ENCODE results near the gene ARHGEF25. TPM values are rescaled to one million over a fixed set of nuclear protein-coding genes. Genes with fewer than 3 reads are reported as not detected.

The ARHGEF25 gene
- total and polyA plus RNA-seq, 2 of the 4 experiments (the other 2 are of a cell fraction): 6.3 to 17.9 TPM

DNA sequence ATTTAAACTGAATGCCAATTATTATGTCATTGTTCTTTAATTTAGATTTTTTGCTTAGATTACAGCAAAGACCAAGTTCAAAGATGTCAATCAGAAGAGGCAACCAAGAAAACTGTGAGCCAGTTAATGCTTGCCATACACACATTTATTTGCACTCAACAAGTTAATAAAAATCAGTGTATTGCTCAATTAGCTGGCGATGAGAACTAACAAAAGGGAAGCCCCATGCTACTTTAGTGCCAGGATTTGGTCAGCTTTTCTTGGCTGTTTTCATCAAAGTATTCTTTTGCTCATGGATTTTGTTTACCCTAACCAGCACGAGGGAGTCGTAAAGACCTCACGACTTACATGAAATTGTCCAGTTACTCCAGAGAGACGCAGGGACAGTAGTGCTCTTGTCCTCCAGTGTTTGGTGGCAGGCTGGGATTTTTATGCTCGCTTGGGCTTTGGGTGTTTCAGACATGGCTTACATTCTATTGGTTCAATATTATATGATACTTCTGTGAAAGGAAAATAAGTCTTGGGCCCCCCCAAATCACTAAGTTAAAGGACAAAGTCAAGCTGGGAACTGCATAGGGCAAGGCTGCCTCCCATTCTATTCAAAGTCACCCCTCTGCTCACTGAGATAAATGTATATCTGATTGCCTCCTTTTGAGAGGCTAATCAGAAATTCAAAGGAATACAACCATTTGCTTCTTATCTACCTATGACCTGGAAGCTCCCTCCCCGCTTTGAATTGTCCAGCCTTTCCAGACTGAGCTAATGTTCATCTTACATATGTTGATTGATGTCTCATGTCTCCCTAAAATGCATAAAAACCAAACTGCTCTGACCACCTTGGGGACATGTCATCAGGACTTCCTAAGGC lies 29.2 kb downstream of the ARHGEF25 start:
- dilution Hi-C loops (cut with HindIII; ENCODE audit: low sequenced_read_pairs, unreplicated experiment) (no loop called here), intact Hi-C loops (cut with micrococcal nuclease) (no loop called here), in situ Hi-C loops (cut with MboI; ENCODE audit: low sequenced_read_pairs) (no loop called here)
- Histone ChIP-seq H3K9me1 (ENCODE audit: insufficient read depth, low read length) (no peaks in the 10 kb centered on the region), H2AFZ (replicated peaks; ENCODE audit: low read length, poor library complexity) (no peak overlapping the region), H3K14ac (replicated peaks; ENCODE audit: low read depth, low read length) (no peak overlapping the region), H2BK20ac (ENCODE audit: low read depth, low read length) (no peak overlapping the region), H3K79me1 (ENCODE audit: low read depth in 1 of 2, low read length in 2 of 2) (no peaks in the 10 kb centered on the region), H4K91ac (ENCODE audit: insufficient read depth, low read depth, low read length) (no peak overlapping the region), H3K27ac (ENCODE audit: insufficient read depth, low read length) (no peak overlapping the region), H3K4ac (ENCODE audit: low read depth, low read length) (no peak overlapping the region), H2BK5ac (ENCODE audit: low read depth, low read length, poor library complexity, severe bottlenecking) (no peak overlapping the region), H3K18ac (ENCODE audit: low read depth, low read length) (no peak overlapping the region), H3K23ac (ENCODE audit: low read depth, low read length) (no peak overlapping the region), H2AK5ac (ENCODE audit: low read depth, low read length) (no peak overlapping the region), H4K5ac (ENCODE audit: low read depth, low read length) (no peak overlapping the region), H3K56ac (ENCODE audit: extremely low read depth, insufficient read depth, low read length) (no peak overlapping the region), H3K27me3 (ENCODE audit: control insufficient read depth, insufficient read depth, low read length) (peaks cover 25% of the 10 kb centered on the region), H2BK120ac (ENCODE audit: low read depth, low read length) (no peak overlapping the region), H3K4me1 (ENCODE audit: control insufficient read depth, insufficient read depth, low read length) (no peaks in the 10 kb centered on the region), H4K8ac (ENCODE audit: low read depth in 2 of 2, low read length in 2 of 2) (no peak overlapping the region), H3K4me3 (ENCODE audit: insufficient read depth, low read depth, low read length) (no peak overlapping the region), H4K20me1 (ENCODE audit: insufficient read depth, low read length) (no peaks in the 10 kb centered on the region), H2AK9ac (replicated peaks; ENCODE audit: low read depth, low read length, poor library complexity) (no peak overlapping the region), H2BK15ac (ENCODE audit: low read depth, low read length) (no peak overlapping the region), H3K9ac (ENCODE audit: low read depth, low read length) (no peak overlapping the region), H3K36me3 (ENCODE audit: control insufficient read depth, insufficient read depth, low read length) (no peaks in the 10 kb centered on the region), H3K9me3 (ENCODE audit: control insufficient read depth, insufficient read depth, low read length) (peaks cover 4% of the 10 kb centered on the region; the same call in 1 of the 2 replicates), H3K4me2 (ENCODE audit: low read depth, low read length) (no peak overlapping the region)
- no peak for ATAC-seq (ENCODE audit: low read depth)
- 31% methylated on average over 4 of the region's 7 CpGs; no CpG with 5 or more reads in 1 of the 2 experiments for WGBS, 2 experiments (ENCODE audit: extremely low coverage in 2 of 2, insufficient read length in 1 of 2)
- no TSS peak for BruUV-seq (replicated peaks)
- ChIA-PET POLR2A (ENCODE audit: unreplicated experiment) (interaction anchor here (0.6 kb wide), 1 partner anchor 55 kb away, joined by 3 read pairs; no protein-coding TSS in a partner anchor), CTCF (no interaction called here)
- DNase-seq: no peak
- no peak for TF ChIP-seq MAZ (IDR thresholded peaks at IDR 0.05; ENCODE audit: borderline replicate concordance, low read depth, low read length)
- TF ChIP-seq POLR2A (IDR thresholded peaks at IDR 0.05; ENCODE audit: low read depth, low read length): no peak

Data from IMR-90 (cell line).